Measurements from ENCODE around the gene BCCIP. TPM values are rescaled to one million over a fixed set of nuclear protein-coding genes. Genes with fewer than 3 reads are reported as not detected.

Gene BCCIP
- total and polyA plus RNA-seq, 7 donors: 57.6 to 235 (median 87.6) TPM

DNA sequence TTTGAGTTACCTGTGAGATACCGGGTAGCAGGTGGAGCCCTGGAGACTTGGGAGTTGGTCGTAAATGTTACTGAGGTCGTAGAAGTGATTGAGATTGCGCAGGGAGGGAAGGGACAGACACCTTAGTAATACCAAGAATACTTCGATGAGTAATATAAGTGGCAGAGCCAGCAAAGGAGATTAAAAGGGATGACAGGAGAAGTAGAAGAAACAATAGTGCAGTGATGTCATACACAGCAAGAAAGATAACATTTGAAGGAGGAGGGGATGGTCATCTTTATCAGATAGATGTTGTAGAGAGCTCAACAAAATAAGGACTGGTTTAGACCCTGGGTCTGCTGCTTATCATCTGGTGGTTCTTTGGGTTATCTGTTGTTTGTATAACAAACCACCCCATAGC lies 5.0 kb downstream of the BCCIP start:
- Histone ChIP-seq H3K27ac (no peak overlapping the region), H3K4me3 (no peak overlapping the region), H3K27me3 (ENCODE audit: insufficient read depth in 3 of 3, low read length in 2 of 3) (no peaks in the 10 kb centered on the region), H3K4me1 (peaks cover 22% of the 10 kb centered on the region), H3K36me3 (ENCODE audit: insufficient read depth in 1 of 2, low read depth in 1 of 2) (peaks cover 18 to 84% of the 10 kb centered on the region in 2 donors), H3K9me3 (no peaks in the 10 kb centered on the region)
- intact Hi-C loops (cut with DNase I): no loop called here
- WGBS, 3 donors: 91 to 92% (median 91%) methylated on average over 5 of the region's 5 CpGs
- DNase-seq (no peak), ATAC-seq (peak in 1 of 4 donors; percentile 18)
- TF ChIP-seq, protein P1, sequence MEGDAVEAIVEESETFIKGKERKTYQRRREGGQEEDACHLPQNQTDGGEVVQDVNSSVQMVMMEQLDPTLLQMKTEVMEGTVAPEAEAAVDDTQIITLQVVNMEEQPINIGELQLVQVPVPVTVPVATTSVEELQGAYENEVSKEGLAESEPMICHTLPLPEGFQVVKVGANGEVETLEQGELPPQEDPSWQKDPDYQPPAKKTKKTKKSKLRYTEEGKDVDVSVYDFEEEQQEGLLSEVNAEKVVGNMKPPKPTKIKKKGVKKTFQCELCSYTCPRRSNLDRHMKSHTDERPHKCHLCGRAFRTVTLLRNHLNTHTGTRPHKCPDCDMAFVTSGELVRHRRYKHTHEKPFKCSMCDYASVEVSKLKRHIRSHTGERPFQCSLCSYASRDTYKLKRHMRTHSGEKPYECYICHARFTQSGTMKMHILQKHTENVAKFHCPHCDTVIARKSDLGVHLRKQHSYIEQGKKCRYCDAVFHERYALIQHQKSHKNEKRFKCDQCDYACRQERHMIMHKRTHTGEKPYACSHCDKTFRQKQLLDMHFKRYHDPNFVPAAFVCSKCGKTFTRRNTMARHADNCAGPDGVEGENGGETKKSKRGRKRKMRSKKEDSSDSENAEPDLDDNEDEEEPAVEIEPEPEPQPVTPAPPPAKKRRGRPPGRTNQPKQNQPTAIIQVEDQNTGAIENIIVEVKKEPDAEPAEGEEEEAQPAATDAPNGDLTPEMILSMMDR (IDR thresholded peaks at IDR 0.05): no peak

DNA sequence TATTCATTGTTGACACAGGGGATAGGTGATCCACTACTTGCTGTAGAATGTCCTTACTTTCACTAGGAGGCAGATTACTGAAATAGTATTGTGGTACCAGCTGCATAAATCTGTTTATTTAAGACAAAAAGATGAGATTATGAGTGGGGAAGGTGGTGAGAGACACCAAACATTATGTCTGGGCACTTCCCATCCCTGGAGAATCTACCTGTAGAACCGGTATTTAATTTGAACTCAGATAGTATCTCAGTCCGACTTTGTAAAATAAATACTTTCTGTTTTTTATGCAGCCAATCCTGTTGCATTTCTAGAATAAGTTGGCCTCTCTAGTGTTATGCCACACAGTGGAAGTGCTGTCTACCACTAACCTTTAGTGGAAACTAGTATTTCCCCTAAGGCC lies 13.4 kb downstream of the BCCIP start:
- Histone ChIP-seq H3K27ac (no peak overlapping the region), H3K4me1 (no peaks in the 10 kb centered on the region), H3K9me3 (no peaks in the 10 kb centered on the region), H3K36me3 (ENCODE audit: insufficient read depth in 1 of 2, low read depth in 1 of 2) (peaks cover 23 to 100% of the 10 kb centered on the region in 2 donors), H3K27me3 (ENCODE audit: insufficient read depth in 3 of 3, low read length in 2 of 3) (no peaks in the 10 kb centered on the region), H3K4me3 (no peak overlapping the region)
- WGBS, 3 donors: 87 to 88% (median 88%) methylated on average over 2 of the region's 2 CpGs
- ATAC-seq (no peak), DNase-seq (no peak)
- intact Hi-C loops (cut with DNase I): loop anchor here in 1 of 2 donors (5.0 kb wide), 1 partner anchor 94 kb away; no protein-coding TSS in a partner anchor
- TF ChIP-seq, protein P1 (IDR thresholded peaks at IDR 0.05): no peak

- H3K27ac ChIP-seq: no peak overlapping the region
- H3K36me3 ChIP-seq (ENCODE audit: insufficient read depth in 1 of 2, low read depth in 1 of 2): peaks cover 25 to 97% of the 10 kb centered on the region in 2 donors
- no peaks in the 10 kb centered on the region for H3K4me1 ChIP-seq
- intact Hi-C loops (cut with DNase I): loop anchor here in 1 of 2 donors (5.0 kb wide), 1 partner anchor 97 kb away; no protein-coding TSS in a partner anchor
- no peaks in the 10 kb centered on the region for H3K27me3 ChIP-seq (ENCODE audit: insufficient read depth in 3 of 3, low read length in 2 of 3)
- H3K4me3 ChIP-seq: no peak overlapping the region
- TF ChIP-seq, protein P1 (IDR thresholded peaks at IDR 0.05): no peak
- no peak for ATAC-seq
- no peaks in the 10 kb centered on the region for H3K9me3 ChIP-seq
- WGBS, 3 donors: 62 to 77% (median 66%) methylated on average over 9 of the region's 9 CpGs
- no peak for DNase-seq
Observed at GRCh38 chr10:125838802-125839575, 15.6 kb downstream of the BCCIP start.

- DNase-seq (no peak), ATAC-seq (no peak)
- Histone ChIP-seq H3K27me3 (ENCODE audit: insufficient read depth in 3 of 3, low read length in 2 of 3) (no peaks in the 10 kb centered on the region), H3K27ac (no peak overlapping the region), H3K4me1 (no peaks in the 10 kb centered on the region), H3K9me3 (no peaks in the 10 kb centered on the region), H3K4me3 (no peak overlapping the region), H3K36me3 (ENCODE audit: insufficient read depth in 1 of 2, low read depth in 1 of 2) (peaks cover 21 to 95% of the 10 kb centered on the region in 2 donors)
- TF ChIP-seq, protein P1 (IDR thresholded peaks at IDR 0.05): no peak
- intact Hi-C loops (cut with DNase I): no loop called here
- WGBS, 3 donors: 91 to 93% (median 92%) methylated on average over 9 of the region's 9 CpGs
Observed at GRCh38 chr10:125840406-125840805, 17.1 kb downstream of the BCCIP start.
